GM12878 (cell line): ENCODE results near the gene SLC4A3. TPM values are rescaled to one million over a fixed set of nuclear protein-coding genes. Genes with fewer than 3 reads are reported as not detected.

Source experiments
- ATAC-seq: fragments of 200-7000 bp; cut with Tn5 transposase; 3 replicates; pipeline ENCODE4 v1.9.1; 2020; ENCODE audit warnings: mild to moderate bottlenecking, moderate library complexity
- BruUV-seq: library from RNA; stranded (reverse); fragments of 400-500 nt; replicated peaks from 2 replicates; lab custom pipeline; 2021; lab: Mats Ljungman, UMichigan
- CTCF ChIA-PET: fragments of 300-600 bp; sonication (Branson Sonifier 250); formaldehyde crosslinking; extraction: SDS; loops from one replicate; lab custom pipeline; 2021; ENCODE audit warnings: inconsistent platforms; lab: Yijun Ruan, JAX
- POLR2A ChIA-PET: fragments of 350-600 bp; formaldehyde crosslinking; extraction: SDS; loops from one replicate; lab custom pipeline; 2021; ENCODE audit warnings: inconsistent platforms; lab: Charles Lee
- RAD21 ChIA-PET: fragments of 300-600 bp; sonication (Branson Sonifier 250); formaldehyde crosslinking; loops from one replicate; lab custom pipeline; 2023; ENCODE audit warnings: antibody characterized with exemption; ENCODE audit not compliant: unreplicated experiment; lab: Charles Lee
- SMC1A ChIA-PET: fragments of 300-600 bp; sonication (Branson Sonifier 250); formaldehyde crosslinking; loops from one replicate; lab custom pipeline; 2023; ENCODE audit not compliant: unreplicated experiment, uncharacterized antibody; lab: Charles Lee
- DNase-seq: peaks from one replicate; pipeline ENCODE4 v3.0.0-alpha.2; 2011; ENCODE audit warnings: low read depth, low spot score
- FAIRE-seq: peaks from 3 replicates; lab custom pipeline; 2011; peaks lifted over from hg19 to GRCh38; lab: Jason Lieb, UNC
- H2AFZ ChIP-seq: 2 replicates; pipeline ENCODE4 v1.6.0; 2011; ENCODE audit warnings: low read depth, low read length, control low read depth; ENCODE audit not compliant: control insufficient read depth
- H3K27ac ChIP-seq: 2 replicates; pipeline ENCODE4 v1.5.1; 2011; ENCODE audit warnings: control low read depth; ENCODE audit not compliant: control insufficient read depth, insufficient read depth
- H3K27me3 ChIP-seq, 2 experiments: replicated peaks in 1 of 2; 2 replicates each; pipeline versions ENCODE4 v1.6.0 to v1.6.1; 2011; ENCODE audit warnings: low read length in 1 of 2; ENCODE audit not compliant: control insufficient read depth in 2 of 2, insufficient read depth in 2 of 2
- H3K36me3 ChIP-seq, 2 experiments: 2 replicates each; pipeline ENCODE4 v1.5.1; 2011; ENCODE audit warnings: low read length in 1 of 2; ENCODE audit not compliant: control insufficient read depth in 2 of 2, insufficient read depth in 2 of 2
- H3K4me1 ChIP-seq: 2 replicates; pipeline ENCODE4 v1.6.1; 2011; ENCODE audit warnings: mild to moderate bottlenecking, low read length, moderate library complexity, mixed read lengths; ENCODE audit not compliant: control insufficient read depth, insufficient read depth
- H3K4me2 ChIP-seq: 2 replicates; pipeline ENCODE4 v1.6.0; 2011; ENCODE audit warnings: control low read depth; ENCODE audit not compliant: control insufficient read depth, insufficient read depth
- H3K4me3 ChIP-seq: fragments of 200-600 bp; sonication (generic); 2 replicates; pipeline ENCODE4 v1.5.1; 2016
- H3K79me2 ChIP-seq: 2 replicates; pipeline ENCODE4 v1.6.0; 2011; ENCODE audit warnings: low read length; ENCODE audit not compliant: control insufficient read depth, insufficient read depth
- H3K9ac ChIP-seq: 2 replicates; pipeline ENCODE4 v1.8.0; 2011; ENCODE audit warnings: low read length, control low read depth, mixed read lengths; ENCODE audit not compliant: control insufficient read depth, insufficient read depth
- H3K9me3 ChIP-seq: replicated peaks from 3 replicates; pipeline ENCODE4 v1.5.1; 2011; ENCODE audit warnings: mild to moderate bottlenecking, low read length; ENCODE audit not compliant: control insufficient read depth, insufficient read depth
- H4K20me1 ChIP-seq: 2 replicates; pipeline ENCODE4 v1.6.0; 2011; ENCODE audit not compliant: control insufficient read depth, insufficient read depth
- HDAC6 ChIP-seq: fragments of 200-600 bp; sonication (generic); IDR thresholded peaks from one replicate; pipeline ENCODE4 v1.8.0; 2017; ENCODE audit warnings: antibody characterized with exemption; ENCODE audit not compliant: unreplicated experiment
- POU2F2 ChIP-seq: IDR thresholded peaks from 3 replicates; pipeline ENCODE4 v1.6.1; 2011; ENCODE audit warnings: low read depth, mild to moderate bottlenecking, low read length, borderline replicate concordance
- SMAD5 ChIP-seq: IDR thresholded peaks from 2 replicates; pipeline ENCODE4 v1.6.1; 2016; ENCODE audit warnings: antibody characterized with exemption, low read depth
- SMC3 ChIP-seq: IDR thresholded peaks from 2 replicates; pipeline ENCODE4 v1.6.1; 2011; ENCODE audit warnings: low read length, improper control_type of control experiment, borderline replicate concordance
- SREBF2 ChIP-seq: IDR thresholded peaks from 2 replicates; pipeline ENCODE4 v1.6.1; 2012; ENCODE audit warnings: mild to moderate bottlenecking, low read length
- YBX1 ChIP-seq: fragments of 450-650 bp; IDR thresholded peaks from 2 replicates; pipeline ENCODE4 v1.6.1; 2016; ENCODE audit warnings: antibody characterized with exemption
- YY1 ChIP-seq: IDR thresholded peaks from 2 replicates; pipeline ENCODE4 v1.6.1; 2011; ENCODE audit warnings: low read depth, mild to moderate bottlenecking, low read length
- ZNF24 ChIP-seq: fragments of 450-650 bp; IDR thresholded peaks from 2 replicates; pipeline ENCODE4 v1.6.1; 2017; ENCODE audit warnings: antibody characterized with exemption, mild to moderate bottlenecking
- ZNF622 ChIP-seq: fragments of 450-650 bp; IDR thresholded peaks from 2 replicates; pipeline ENCODE4 v1.6.1; 2017; ENCODE audit warnings: mild to moderate bottlenecking, inconsistent platforms
- WGBS: methylation state at CpG from one replicate; pipeline ENCODE4 v1.1.6; 2016; ENCODE audit warnings: low lambda C conversion rate; ENCODE audit not compliant: insufficient replicate concordance, insufficient coverage; ENCODE audit errors: missing lambda C conversion rate; 5-methylcytosine and 5-hydroxymethylcytosine counted together
- in situ Hi-C: fragments of 300-500 bp; cut with MboI; formaldehyde crosslinking; loops from 9 replicates; pipeline ENCODE4 v1.14.3; 2018; ENCODE audit warnings: mixed read lengths
- intact Hi-C: fragments of 100-400 bp; cut with micrococcal nuclease; formaldehyde crosslinking; loops from one replicate; pipeline ENCODE4 v1.14.2; 2022; ENCODE audit not compliant: unreplicated experiment
- polyA plus RNA-seq, 11 experiments: library from polyadenylated mRNA; depleted of rRNA in 4 of 11; unstranded in 6 of 11; stranded (reverse) in 5 of 11; fragments of >200 nt; fragmentation: Nextera tagmentation in 4 of 11; fragmentation: Illumina TruSeq in 1 of 11; extraction: Ambion mirVana in 4 of 11; extraction: Trizol in 1 of 11; gene quantifications; 1 replicate in 1 of 11; 2 replicates in 10 of 11; pipeline versions ENCODE4 v1.2.1 to v1.2.3, GENCODE V29; 2011 to 2016; ENCODE audit warnings: inconsistent platforms in 2 of 11, missing spikeins in 2 of 11, low read depth in 1 of 11
- total RNA-seq, 4 experiments: library from RNA; depleted of rRNA in 3 of 4; stranded (reverse); fragments of >200 nt in 3 of 4; fragmentation: Illumina TruSeq in 1 of 4; extraction: Trizol in 1 of 4; gene quantifications; 2 replicates each; pipeline versions ENCODE4 v1.2.1 to v1.2.3, GENCODE V29; 2013 to 2021
- TF ChIP-seq, protein P1 (sequence below): IDR thresholded peaks from 2 replicates; pipeline ENCODE4 v1.6.1; 2011; ENCODE audit warnings: borderline replicate concordance, low read depth, mild to moderate bottlenecking, moderate library complexity, mixed read lengths, low read length; ENCODE audit not compliant: insufficient read depth; ENCODE audit errors: extremely low read length
- TF ChIP-seq, protein P2 (sequence below): IDR thresholded peaks from 2 replicates; pipeline ENCODE4 v1.6.1; 2011; ENCODE audit warnings: low read depth, mild to moderate bottlenecking, low read length, moderate library complexity, borderline replicate concordance; ENCODE audit errors: extremely low read depth
- TF ChIP-seq, protein P3 (sequence below): fragments of 150-350 bp; IDR thresholded peaks from 2 replicates; pipeline ENCODE4 v1.6.1; 2014; ENCODE audit warnings: mild to moderate bottlenecking, low read depth, low read length
- TF ChIP-seq, protein P4 (sequence below): fragments of 450-650 bp; IDR thresholded peaks from 2 replicates; pipeline ENCODE4 v1.6.1; 2014; ENCODE audit warnings: mild to moderate bottlenecking
- TF ChIP-seq, protein P5 (sequence below): IDR thresholded peaks from 2 replicates; pipeline ENCODE4 v1.6.1; 2012; ENCODE audit warnings: low read depth, low read length, improper control_type of control experiment

SLC4A3 gene
- total and polyA plus RNA-seq, 10 of the 15 experiments (the other 5 are each of a cell fraction or from before 2014, with no cell fraction given): 0.05 to 0.08 TPM; not detected in 8

DNA sequence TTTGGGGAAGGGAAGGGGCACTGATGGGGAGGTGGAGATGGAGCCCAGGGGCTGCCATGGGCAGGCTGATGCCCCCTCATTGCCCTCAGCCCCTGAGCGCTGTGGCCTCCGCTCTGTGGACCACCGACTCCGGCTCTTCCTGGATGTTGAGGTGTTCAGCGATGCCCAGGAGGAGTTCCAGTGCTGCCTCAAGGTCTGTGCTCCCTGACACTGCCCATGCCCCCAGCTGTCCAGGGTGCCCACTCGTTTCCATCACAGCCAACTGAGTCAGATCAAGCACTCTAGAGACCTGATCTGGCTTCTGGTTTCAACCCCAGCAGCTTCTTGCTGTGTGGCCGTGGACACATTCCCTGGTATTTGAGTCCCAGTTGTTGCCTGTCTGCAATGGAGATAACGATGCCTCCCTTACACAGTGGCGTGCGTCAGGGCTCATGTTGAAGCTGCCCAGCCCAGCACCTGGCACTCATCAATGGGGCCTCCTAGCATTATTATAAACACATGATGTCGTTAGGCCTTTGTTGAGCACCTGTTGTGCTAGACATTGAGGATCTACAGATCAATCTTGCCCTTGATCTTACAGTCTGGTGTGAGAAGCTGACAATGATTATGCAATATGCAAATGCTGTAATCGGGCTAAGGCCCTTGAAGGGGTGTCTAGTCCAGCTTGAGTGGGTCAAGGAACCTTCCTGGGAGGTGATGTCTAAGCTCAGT is 15.4 kb upstream of the SLC4A3 start:
- TF ChIP-seq SMAD5: no peak
- TF ChIP-seq, protein P1, sequence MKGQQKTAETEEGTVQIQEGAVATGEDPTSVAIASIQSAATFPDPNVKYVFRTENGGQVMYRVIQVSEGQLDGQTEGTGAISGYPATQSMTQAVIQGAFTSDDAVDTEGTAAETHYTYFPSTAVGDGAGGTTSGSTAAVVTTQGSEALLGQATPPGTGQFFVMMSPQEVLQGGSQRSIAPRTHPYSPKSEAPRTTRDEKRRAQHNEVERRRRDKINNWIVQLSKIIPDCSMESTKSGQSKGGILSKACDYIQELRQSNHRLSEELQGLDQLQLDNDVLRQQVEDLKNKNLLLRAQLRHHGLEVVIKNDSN: no peak
- TF ChIP-seq SREBF2: no peak
- TF ChIP-seq YY1: no peak
- TF ChIP-seq, protein P2, sequence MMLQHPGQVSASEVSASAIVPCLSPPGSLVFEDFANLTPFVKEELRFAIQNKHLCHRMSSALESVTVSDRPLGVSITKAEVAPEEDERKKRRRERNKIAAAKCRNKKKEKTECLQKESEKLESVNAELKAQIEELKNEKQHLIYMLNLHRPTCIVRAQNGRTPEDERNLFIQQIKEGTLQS: no peak
- TF ChIP-seq, protein P3, sequence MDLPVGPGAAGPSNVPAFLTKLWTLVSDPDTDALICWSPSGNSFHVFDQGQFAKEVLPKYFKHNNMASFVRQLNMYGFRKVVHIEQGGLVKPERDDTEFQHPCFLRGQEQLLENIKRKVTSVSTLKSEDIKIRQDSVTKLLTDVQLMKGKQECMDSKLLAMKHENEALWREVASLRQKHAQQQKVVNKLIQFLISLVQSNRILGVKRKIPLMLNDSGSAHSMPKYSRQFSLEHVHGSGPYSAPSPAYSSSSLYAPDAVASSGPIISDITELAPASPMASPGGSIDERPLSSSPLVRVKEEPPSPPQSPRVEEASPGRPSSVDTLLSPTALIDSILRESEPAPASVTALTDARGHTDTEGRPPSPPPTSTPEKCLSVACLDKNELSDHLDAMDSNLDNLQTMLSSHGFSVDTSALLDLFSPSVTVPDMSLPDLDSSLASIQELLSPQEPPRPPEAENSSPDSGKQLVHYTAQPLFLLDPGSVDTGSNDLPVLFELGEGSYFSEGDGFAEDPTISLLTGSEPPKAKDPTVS: no peak
- TF ChIP-seq POU2F2: no peak
- no peak for TF ChIP-seq YBX1
- TF ChIP-seq, protein P4, sequence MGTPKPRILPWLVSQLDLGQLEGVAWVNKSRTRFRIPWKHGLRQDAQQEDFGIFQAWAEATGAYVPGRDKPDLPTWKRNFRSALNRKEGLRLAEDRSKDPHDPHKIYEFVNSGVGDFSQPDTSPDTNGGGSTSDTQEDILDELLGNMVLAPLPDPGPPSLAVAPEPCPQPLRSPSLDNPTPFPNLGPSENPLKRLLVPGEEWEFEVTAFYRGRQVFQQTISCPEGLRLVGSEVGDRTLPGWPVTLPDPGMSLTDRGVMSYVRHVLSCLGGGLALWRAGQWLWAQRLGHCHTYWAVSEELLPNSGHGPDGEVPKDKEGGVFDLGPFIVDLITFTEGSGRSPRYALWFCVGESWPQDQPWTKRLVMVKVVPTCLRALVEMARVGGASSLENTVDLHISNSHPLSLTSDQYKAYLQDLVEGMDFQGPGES: no peak
- TF ChIP-seq ZNF24: no peak
- TF ChIP-seq, protein P5, sequence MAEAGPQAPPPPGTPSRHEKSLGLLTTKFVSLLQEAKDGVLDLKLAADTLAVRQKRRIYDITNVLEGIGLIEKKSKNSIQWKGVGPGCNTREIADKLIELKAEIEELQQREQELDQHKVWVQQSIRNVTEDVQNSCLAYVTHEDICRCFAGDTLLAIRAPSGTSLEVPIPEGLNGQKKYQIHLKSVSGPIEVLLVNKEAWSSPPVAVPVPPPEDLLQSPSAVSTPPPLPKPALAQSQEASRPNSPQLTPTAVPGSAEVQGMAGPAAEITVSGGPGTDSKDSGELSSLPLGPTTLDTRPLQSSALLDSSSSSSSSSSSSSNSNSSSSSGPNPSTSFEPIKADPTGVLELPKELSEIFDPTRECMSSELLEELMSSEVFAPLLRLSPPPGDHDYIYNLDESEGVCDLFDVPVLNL: no peak
- no peak for TF ChIP-seq HDAC6
- no peak for TF ChIP-seq SMC3
- TF ChIP-seq ZNF622: no peak
- ChIA-PET SMC1A (no interaction called here), POLR2A (no interaction called here), RAD21 (interaction anchor here (0.6 to 1.8 kb wide), 2 partner anchors 14 to 778 kb away, joined by 3 to 5 read pairs; partner anchors contain the start of gene STK11IP), CTCF (no interaction called here)
- Histone ChIP-seq H3K4me1 (0 out of 2 replicates have a peak, but pooled peaks cover 4% of the 10 kb centered on the region), H3K9ac (no peak overlapping the region), H3K36me3 (peaks cover under 1 to 2% of the 10 kb centered on the region in 2 experiments; a peak in 3 of 4 replicates), H3K4me2 (no peak overlapping the region), H4K20me1 (no peaks in the 10 kb centered on the region), H3K27me3 (no peaks in the 10 kb centered on the region), H3K4me3 (no peak overlapping the region), H3K9me3 (no peaks in the 10 kb centered on the region), H3K27ac (no peak overlapping the region), H3K79me2 (no peaks in the 10 kb centered on the region), H2AFZ (no peak overlapping the region)
- in situ Hi-C loops: no loop called here
- WGBS: 75% methylated on average over 12 of the region's 12 CpGs
- ATAC-seq (no peak), FAIRE-seq (no peak), DNase-seq (no peak)
- intact Hi-C loops: no loop called here
- BruUV-seq: no TSS peak
